RWPE2 (cell line): Measurements from ENCODE around the gene ITM2C.

ENCODE experiments used
- ATAC-seq: fragments of 200-7000 bp; cut with Tn5 transposase; 3 replicates; pipeline ENCODE4 v1.9.1; 2021; ENCODE audit warnings: low read depth
- DNase-seq: peaks from one replicate; pipeline ENCODE4 v3.0.0-alpha.2; 2020; ENCODE audit warnings: low spot score
- H3K27ac ChIP-seq: fragments of 450-650 bp; 2 replicates; pipeline ENCODE4 v1.5.1; 2017; ENCODE audit warnings: mild to moderate bottlenecking; ENCODE audit not compliant: poor library complexity, severe bottlenecking
- H3K27me3 ChIP-seq: fragments of 250-450 bp; sonication (Bioruptor Pico); 2 replicates; pipeline ENCODE4 v1.5.1; 2021; ENCODE audit warnings: mild to moderate bottlenecking, moderate library complexity; ENCODE audit not compliant: insufficient read depth, poor library complexity, severe bottlenecking
- H3K36me3 ChIP-seq: fragments of 250-450 bp; sonication (Bioruptor Pico); 2 replicates; pipeline ENCODE4 v1.5.1; 2020; ENCODE audit warnings: low read depth, mild to moderate bottlenecking, moderate library complexity
- H3K4me1 ChIP-seq: fragments of 250-450 bp; sonication (Bioruptor Pico); 2 replicates; pipeline ENCODE4 v1.5.1; 2021; ENCODE audit warnings: mild to moderate bottlenecking, moderate library complexity; ENCODE audit not compliant: insufficient read depth, poor library complexity, severe bottlenecking
- H3K4me3 ChIP-seq: fragments of 250-450 bp; sonication (Bioruptor Pico); 2 replicates; pipeline ENCODE4 v1.5.1; 2021; ENCODE audit warnings: mild to moderate bottlenecking, moderate library complexity; ENCODE audit not compliant: severe bottlenecking
- H3K9me3 ChIP-seq: fragments of 250-450 bp; sonication (Bioruptor Pico); 2 replicates; pipeline ENCODE4 v1.5.1; 2021; ENCODE audit warnings: mild to moderate bottlenecking, moderate library complexity; ENCODE audit not compliant: severe bottlenecking
- CTCF ChIP-seq: fragments of 450-650 bp; IDR thresholded peaks from one replicate; pipeline ENCODE4 v1.5.1; 2017; ENCODE audit warnings: mild to moderate bottlenecking, moderate library complexity; ENCODE audit not compliant: poor library complexity, severe bottlenecking

The ITM2C gene

GRCh38 chr2:230875347-230876315, 10.9 kb downstream of the ITM2C start:
- no peak for TF ChIP-seq CTCF
- DNase-seq, result no peak
- no peak overlapping the region for H3K4me3 ChIP-seq
- no peaks in the 10 kb centered on the region for H3K27me3 ChIP-seq
- no peaks in the 10 kb centered on the region; the same call in 1 of the 2 replicates for H3K36me3 ChIP-seq
- H3K9me3 ChIP-seq, result no peaks in the 10 kb centered on the region
- ATAC-seq, result no peak
- H3K27ac ChIP-seq, result no peak overlapping the region
- H3K4me1 ChIP-seq, result no peaks in the 10 kb centered on the region

- TF ChIP-seq CTCF, result no peak
- Histone ChIP-seq H3K27ac (no peak overlapping the region), H3K9me3 (no peaks in the 10 kb centered on the region), H3K27me3 (no peaks in the 10 kb centered on the region), H3K4me1 (no peaks in the 10 kb centered on the region), H3K4me3 (no peak overlapping the region), H3K36me3 (no peaks in the 10 kb centered on the region; the same call in 1 of the 2 replicates)
- no peak for DNase-seq
- ATAC-seq, result no peak
Measured at GRCh38 chr2:230877116-230877758, 12.5 kb downstream of the ITM2C start.

GRCh38 chr2:230877759-230878598, 13.2 kb downstream of the ITM2C start:
- ATAC-seq (no peak), DNase-seq (no peak)
- no peak for TF ChIP-seq CTCF
- H3K27me3 ChIP-seq, result no peaks in the 10 kb centered on the region
- no peaks in the 10 kb centered on the region for H3K9me3 ChIP-seq
- H3K36me3 ChIP-seq, result no peaks in the 10 kb centered on the region; the same call in 1 of the 2 replicates
- no peaks in the 10 kb centered on the region for H3K4me1 ChIP-seq
- no peak overlapping the region for H3K4me3 ChIP-seq
- H3K27ac ChIP-seq, result no peak overlapping the region

GRCh38 chr2:230878599-230879188, 14.0 kb downstream of the ITM2C start:
- Histone ChIP-seq H3K4me3 (no peak overlapping the region), H3K36me3 (no peaks in the 10 kb centered on the region; the same call in 1 of the 2 replicates)

More at GRCh38 chr2:230878599-230879188, 14.0 kb downstream of the ITM2C start:
- Histone ChIP-seq H3K4me1 (no peaks in the 10 kb centered on the region), H3K27me3 (no peaks in the 10 kb centered on the region), H3K27ac (no peak overlapping the region), H3K9me3 (no peaks in the 10 kb centered on the region)
- ATAC-seq (no peak), DNase-seq (peak; percentile 36)
- no peak for TF ChIP-seq CTCF
